Fibroblast of lung (primary cell): ENCODE data around the gene ALDH3B2.

Experiments
- EZH2 ChIP-seq: IDR thresholded peaks from 2 replicates; pipeline ENCODE4 v1.5.1; 2012; ENCODE audit warnings: low read length, control low read depth, mild to moderate bottlenecking; ENCODE audit errors: missing control alignments
- TF ChIP-seq, protein P1 (sequence below), 2 donors: IDR thresholded peaks in 1 of 2; conservative IDR thresholded peaks in 1 of 2; 1 replicate in 1 of 2; 2 replicates in 1 of 2; pipeline ENCODE4 v1.5.1; 2011 to 2012; ENCODE audit warnings: low read length in 2 of 2, control low read depth in 1 of 2, inconsistent platforms in 1 of 2, low read depth in 1 of 2, mild to moderate bottlenecking in 1 of 2

DNA sequence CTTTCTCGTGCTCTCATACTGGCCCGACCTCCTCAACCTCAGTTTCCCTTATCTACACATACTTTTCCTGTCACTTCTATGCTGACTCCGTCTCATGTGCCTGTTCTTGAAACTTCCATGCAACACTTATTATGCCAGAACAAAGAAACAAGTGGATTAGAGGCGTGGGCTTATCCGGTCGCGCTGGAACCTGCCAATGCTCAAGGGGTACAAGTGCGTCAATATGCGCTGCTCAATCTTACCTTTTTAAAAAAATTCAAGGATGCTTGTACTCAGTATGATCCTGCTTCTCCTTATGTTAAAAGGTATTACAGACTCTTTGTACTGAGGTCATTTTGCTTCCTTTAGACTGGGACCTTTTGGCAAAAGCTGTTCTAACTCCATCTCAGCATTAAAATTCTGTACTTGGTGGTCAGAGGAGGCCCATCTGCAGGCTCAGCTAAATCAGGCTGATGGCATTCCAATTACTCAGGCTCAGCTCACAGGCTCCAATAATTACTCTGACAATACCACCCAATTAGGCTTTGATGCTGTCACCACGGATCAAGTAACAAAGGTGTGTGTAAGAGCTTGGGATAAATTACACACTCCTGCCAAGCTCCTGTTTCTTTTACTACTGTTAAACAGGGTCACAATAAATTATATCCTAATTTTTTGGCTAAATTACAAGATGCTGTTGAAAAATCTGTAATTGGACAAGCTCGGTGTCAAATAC lies 26.3 kb upstream of the ALDH3B2 start:
- TF ChIP-seq, protein P1, sequence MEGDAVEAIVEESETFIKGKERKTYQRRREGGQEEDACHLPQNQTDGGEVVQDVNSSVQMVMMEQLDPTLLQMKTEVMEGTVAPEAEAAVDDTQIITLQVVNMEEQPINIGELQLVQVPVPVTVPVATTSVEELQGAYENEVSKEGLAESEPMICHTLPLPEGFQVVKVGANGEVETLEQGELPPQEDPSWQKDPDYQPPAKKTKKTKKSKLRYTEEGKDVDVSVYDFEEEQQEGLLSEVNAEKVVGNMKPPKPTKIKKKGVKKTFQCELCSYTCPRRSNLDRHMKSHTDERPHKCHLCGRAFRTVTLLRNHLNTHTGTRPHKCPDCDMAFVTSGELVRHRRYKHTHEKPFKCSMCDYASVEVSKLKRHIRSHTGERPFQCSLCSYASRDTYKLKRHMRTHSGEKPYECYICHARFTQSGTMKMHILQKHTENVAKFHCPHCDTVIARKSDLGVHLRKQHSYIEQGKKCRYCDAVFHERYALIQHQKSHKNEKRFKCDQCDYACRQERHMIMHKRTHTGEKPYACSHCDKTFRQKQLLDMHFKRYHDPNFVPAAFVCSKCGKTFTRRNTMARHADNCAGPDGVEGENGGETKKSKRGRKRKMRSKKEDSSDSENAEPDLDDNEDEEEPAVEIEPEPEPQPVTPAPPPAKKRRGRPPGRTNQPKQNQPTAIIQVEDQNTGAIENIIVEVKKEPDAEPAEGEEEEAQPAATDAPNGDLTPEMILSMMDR (conservative IDR thresholded peaks at IDR 0.05 in 1 of 2, IDR thresholded peaks at IDR 0.05 in 1 of 2; ENCODE audit: low read depth in 1 of 2, low read length in 2 of 2): no peak
- TF ChIP-seq EZH2: no peak
